GM12878 (cell line): ENCODE data around the gene WWOX. TPM values are rescaled to one million over a fixed set of nuclear protein-coding genes. Genes with fewer than 3 reads are reported as not detected.

Experiments
- ATAC-seq: fragments of 200-7000 bp; cut with Tn5 transposase; 3 replicates; pipeline ENCODE4 v1.9.1; 2020; ENCODE audit warnings: mild to moderate bottlenecking, moderate library complexity
- BruUV-seq: library from RNA; stranded (reverse); fragments of 400-500 nt; replicated peaks from 2 replicates; lab custom pipeline; 2021; lab: Mats Ljungman, UMichigan
- CTCF ChIA-PET: fragments of 300-600 bp; sonication (Branson Sonifier 250); formaldehyde crosslinking; extraction: SDS; loops from one replicate; lab custom pipeline; 2021; ENCODE audit warnings: inconsistent platforms; lab: Yijun Ruan, JAX
- POLR2A ChIA-PET: fragments of 350-600 bp; formaldehyde crosslinking; extraction: SDS; loops from one replicate; lab custom pipeline; 2021; ENCODE audit warnings: inconsistent platforms; lab: Charles Lee
- RAD21 ChIA-PET: fragments of 300-600 bp; sonication (Branson Sonifier 250); formaldehyde crosslinking; loops from one replicate; lab custom pipeline; 2023; ENCODE audit warnings: antibody characterized with exemption; ENCODE audit not compliant: unreplicated experiment; lab: Charles Lee
- SMC1A ChIA-PET: fragments of 300-600 bp; sonication (Branson Sonifier 250); formaldehyde crosslinking; loops from one replicate; lab custom pipeline; 2023; ENCODE audit not compliant: unreplicated experiment, uncharacterized antibody; lab: Charles Lee
- DNase-seq: peaks from one replicate; pipeline ENCODE4 v3.0.0-alpha.2; 2011; ENCODE audit warnings: low read depth, low spot score
- FAIRE-seq: peaks from 3 replicates; lab custom pipeline; 2011; peaks lifted over from hg19 to GRCh38; lab: Jason Lieb, UNC
- H2AFZ ChIP-seq: 2 replicates; pipeline ENCODE4 v1.6.0; 2011; ENCODE audit warnings: low read depth, low read length, control low read depth; ENCODE audit not compliant: control insufficient read depth
- H3K27ac ChIP-seq: 2 replicates; pipeline ENCODE4 v1.5.1; 2011; ENCODE audit warnings: control low read depth; ENCODE audit not compliant: control insufficient read depth, insufficient read depth
- H3K27me3 ChIP-seq, 2 experiments: replicated peaks in 1 of 2; 2 replicates each; pipeline versions ENCODE4 v1.6.0 to v1.6.1; 2011; ENCODE audit warnings: low read length in 1 of 2; ENCODE audit not compliant: control insufficient read depth in 2 of 2, insufficient read depth in 2 of 2
- H3K36me3 ChIP-seq, 2 experiments: 2 replicates each; pipeline ENCODE4 v1.5.1; 2011; ENCODE audit warnings: low read length in 1 of 2; ENCODE audit not compliant: control insufficient read depth in 2 of 2, insufficient read depth in 2 of 2
- H3K4me1 ChIP-seq: 2 replicates; pipeline ENCODE4 v1.6.1; 2011; ENCODE audit warnings: mild to moderate bottlenecking, low read length, moderate library complexity, mixed read lengths; ENCODE audit not compliant: control insufficient read depth, insufficient read depth
- H3K4me2 ChIP-seq: 2 replicates; pipeline ENCODE4 v1.6.0; 2011; ENCODE audit warnings: control low read depth; ENCODE audit not compliant: control insufficient read depth, insufficient read depth
- H3K4me3 ChIP-seq: fragments of 200-600 bp; sonication (generic); 2 replicates; pipeline ENCODE4 v1.5.1; 2016
- H3K79me2 ChIP-seq: 2 replicates; pipeline ENCODE4 v1.6.0; 2011; ENCODE audit warnings: low read length; ENCODE audit not compliant: control insufficient read depth, insufficient read depth
- H3K9ac ChIP-seq: 2 replicates; pipeline ENCODE4 v1.8.0; 2011; ENCODE audit warnings: low read length, control low read depth, mixed read lengths; ENCODE audit not compliant: control insufficient read depth, insufficient read depth
- H3K9me3 ChIP-seq: replicated peaks from 3 replicates; pipeline ENCODE4 v1.5.1; 2011; ENCODE audit warnings: mild to moderate bottlenecking, low read length; ENCODE audit not compliant: control insufficient read depth, insufficient read depth
- H4K20me1 ChIP-seq: 2 replicates; pipeline ENCODE4 v1.6.0; 2011; ENCODE audit not compliant: control insufficient read depth, insufficient read depth
- ASH2L ChIP-seq: fragments of 300-600, 200-600 bp; sonication (generic); IDR thresholded peaks from 2 replicates; pipeline ENCODE4 v1.6.1; 2017; ENCODE audit warnings: low read depth, mild to moderate bottlenecking, borderline replicate concordance
- BHLHE40 ChIP-seq, 2 experiments: fragments of 450-650 bp in 1 of 2; IDR thresholded peaks; 2 replicates each; pipeline ENCODE4 v1.6.1; 2011 to 2017; ENCODE audit warnings: low read depth in 2 of 2, borderline replicate concordance in 1 of 2, improper control_type of control experiment in 1 of 2, low read length in 1 of 2, mild to moderate bottlenecking in 1 of 2
- CBX3 ChIP-seq: fragments of 200-600 bp; sonication (generic); IDR thresholded peaks from 2 replicates; pipeline ENCODE4 v1.6.1; 2016; ENCODE audit warnings: low read depth, borderline replicate concordance
- CBX5 ChIP-seq: sonication (generic); IDR thresholded peaks from 2 replicates; pipeline ENCODE4 v1.6.1; 2016; ENCODE audit warnings: low read depth, moderate library complexity, mild to moderate bottlenecking, inconsistent platforms
- CREB1 ChIP-seq: IDR thresholded peaks from 2 replicates; pipeline ENCODE4 v1.6.1; 2012; ENCODE audit warnings: low read depth, mild to moderate bottlenecking, inconsistent platforms
- ESRRA ChIP-seq: IDR thresholded peaks from 2 replicates; pipeline ENCODE4 v1.6.1; 2012; ENCODE audit warnings: mild to moderate bottlenecking, low read length, improper control_type of control experiment
- IKZF2 ChIP-seq, 2 experiments: fragments of 450-650 bp; IDR thresholded peaks; 2 replicates each; pipeline ENCODE4 v1.6.1; 2017; ENCODE audit warnings: mild to moderate bottlenecking in 2 of 2, moderate library complexity in 2 of 2
- PKNOX1 ChIP-seq: fragments of 450-650 bp; IDR thresholded peaks from 2 replicates; pipeline ENCODE4 v1.6.1; 2016; ENCODE audit warnings: mild to moderate bottlenecking
- SMC3 ChIP-seq: IDR thresholded peaks from 2 replicates; pipeline ENCODE4 v1.6.1; 2011; ENCODE audit warnings: low read length, improper control_type of control experiment, borderline replicate concordance
- SPI1 ChIP-seq: IDR thresholded peaks from 2 replicates; pipeline ENCODE4 v1.6.1; 2011; ENCODE audit warnings: low read depth, mild to moderate bottlenecking, low read length, moderate library complexity, borderline replicate concordance; ENCODE audit not compliant: insufficient read depth
- WRNIP1 ChIP-seq: IDR thresholded peaks from 2 replicates; pipeline ENCODE4 v1.6.1; 2011; ENCODE audit warnings: low read depth, low read length, improper control_type of control experiment, borderline replicate concordance
- ZNF592 ChIP-seq: fragments of 450-650 bp; IDR thresholded peaks from 2 replicates; pipeline ENCODE4 v1.6.1; 2017; ENCODE audit warnings: mild to moderate bottlenecking, moderate library complexity
- WGBS: methylation state at CpG from one replicate; pipeline ENCODE4 v1.1.6; 2016; ENCODE audit warnings: low lambda C conversion rate; ENCODE audit not compliant: insufficient replicate concordance, insufficient coverage; ENCODE audit errors: missing lambda C conversion rate; 5-methylcytosine and 5-hydroxymethylcytosine counted together
- in situ Hi-C: fragments of 300-500 bp; cut with MboI; formaldehyde crosslinking; loops from 9 replicates; pipeline ENCODE4 v1.14.3; 2018; ENCODE audit warnings: mixed read lengths
- intact Hi-C: fragments of 100-400 bp; cut with micrococcal nuclease; formaldehyde crosslinking; loops from one replicate; pipeline ENCODE4 v1.14.2; 2022; ENCODE audit not compliant: unreplicated experiment
- polyA plus RNA-seq, 11 experiments: library from polyadenylated mRNA; depleted of rRNA in 4 of 11; unstranded in 6 of 11; stranded (reverse) in 5 of 11; fragments of >200 nt; fragmentation: Nextera tagmentation in 4 of 11; fragmentation: Illumina TruSeq in 1 of 11; extraction: Ambion mirVana in 4 of 11; extraction: Trizol in 1 of 11; gene quantifications; 1 replicate in 1 of 11; 2 replicates in 10 of 11; pipeline versions ENCODE4 v1.2.1 to v1.2.3, GENCODE V29; 2011 to 2016; ENCODE audit warnings: inconsistent platforms in 2 of 11, missing spikeins in 2 of 11, low read depth in 1 of 11
- total RNA-seq, 4 experiments: library from RNA; depleted of rRNA in 3 of 4; stranded (reverse); fragments of >200 nt in 3 of 4; fragmentation: Illumina TruSeq in 1 of 4; extraction: Trizol in 1 of 4; gene quantifications; 2 replicates each; pipeline versions ENCODE4 v1.2.1 to v1.2.3, GENCODE V29; 2013 to 2021
- TF ChIP-seq, protein P1 (sequence below): IDR thresholded peaks from 2 replicates; pipeline ENCODE4 v1.6.1; 2011; ENCODE audit warnings: mild to moderate bottlenecking, low read depth, low read length, moderate library complexity; ENCODE audit not compliant: insufficient replicate concordance
- TF ChIP-seq, protein P2 (sequence below): IDR thresholded peaks from 2 replicates; pipeline ENCODE4 v1.6.1; 2011; ENCODE audit warnings: borderline replicate concordance, low read depth, mild to moderate bottlenecking, moderate library complexity, low read length; ENCODE audit not compliant: insufficient read depth, poor library complexity, severe bottlenecking

The WWOX gene
- total and polyA plus RNA-seq, 10 of the 15 experiments (the other 5 are each of a cell fraction or from before 2014, with no cell fraction given): 2.8 to 24.4 (median 17.8) TPM

DNA sequence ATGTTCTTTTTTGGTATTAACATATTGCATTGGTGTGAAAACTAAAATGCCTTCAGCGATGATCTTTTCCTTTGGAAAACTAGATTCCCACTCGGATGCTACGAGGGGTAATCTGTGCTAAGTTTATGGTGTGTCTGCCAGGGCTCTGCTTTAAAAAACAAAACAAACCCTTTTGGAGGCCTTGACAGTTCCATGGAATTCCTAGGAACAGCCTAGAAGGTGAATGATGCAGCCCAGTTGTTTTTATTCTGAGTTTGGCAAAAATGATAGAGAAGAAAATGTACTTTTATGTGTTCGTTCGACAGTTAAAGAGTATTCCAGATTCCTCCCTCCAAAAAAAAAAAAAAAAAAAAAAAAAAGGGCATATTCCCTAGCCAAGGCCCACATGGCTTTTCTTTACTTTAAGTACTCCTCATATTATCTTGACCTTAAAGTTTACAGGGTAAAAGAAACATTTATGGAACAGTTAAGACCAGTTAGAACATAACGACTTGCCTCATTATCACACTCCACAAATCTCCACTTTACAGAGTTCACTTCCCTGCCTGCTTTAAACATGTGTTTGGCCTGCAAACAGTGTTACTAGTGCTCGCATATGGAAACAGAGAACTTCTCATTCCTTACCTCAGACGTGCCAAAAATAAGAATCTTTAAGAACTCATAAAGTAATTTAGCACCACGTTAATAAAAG lies 159.1 kb downstream of the WWOX start:
- Histone ChIP-seq H3K27me3 (no peaks in the 10 kb centered on the region), H3K79me2 (no peaks in the 10 kb centered on the region), H3K9ac (no peak overlapping the region), H3K4me3 (no peak overlapping the region), H4K20me1 (no peaks in the 10 kb centered on the region), H3K27ac (no peak overlapping the region), H3K36me3 (no peaks in the 10 kb centered on the region), H3K4me2 (no peak overlapping the region), H3K9me3 (no peaks in the 10 kb centered on the region), H2AFZ (no peak overlapping the region), H3K4me1 (no peaks in the 10 kb centered on the region)
- ATAC-seq (no peak), FAIRE-seq (no peak), DNase-seq (no peak)
- RAD21 ChIA-PET: no interaction called here
- CTCF ChIA-PET: interaction anchor here (1.1 kb wide), 1 partner anchor 11 kb away, joined by 3 read pairs; no protein-coding TSS in a partner anchor
- intact Hi-C loops: no loop called here
- BruUV-seq: no TSS peak
- WGBS: 58% methylated on average over 9 of the region's 9 CpGs
- in situ Hi-C loops: no loop called here
- POLR2A ChIA-PET: no interaction called here
- SMC1A ChIA-PET: no interaction called here
- TF ChIP-seq SPI1 (no peak), PKNOX1 (no peak), CBX3 (no peak), SMC3 (no peak), WRNIP1 (no peak), CREB1 (no peak), ZNF592 (no peak), BHLHE40 (IDR thresholded peaks at IDR 0.05; ENCODE audit: borderline replicate concordance in 1 of 2, low read depth in 2 of 2, low read length in 1 of 2) (no peak), CBX5 (no peak), ESRRA (no peak), IKZF2 (IDR thresholded peaks at IDR 0.05) (no peak), ASH2L (no peak)
- TF ChIP-seq, protein P1, sequence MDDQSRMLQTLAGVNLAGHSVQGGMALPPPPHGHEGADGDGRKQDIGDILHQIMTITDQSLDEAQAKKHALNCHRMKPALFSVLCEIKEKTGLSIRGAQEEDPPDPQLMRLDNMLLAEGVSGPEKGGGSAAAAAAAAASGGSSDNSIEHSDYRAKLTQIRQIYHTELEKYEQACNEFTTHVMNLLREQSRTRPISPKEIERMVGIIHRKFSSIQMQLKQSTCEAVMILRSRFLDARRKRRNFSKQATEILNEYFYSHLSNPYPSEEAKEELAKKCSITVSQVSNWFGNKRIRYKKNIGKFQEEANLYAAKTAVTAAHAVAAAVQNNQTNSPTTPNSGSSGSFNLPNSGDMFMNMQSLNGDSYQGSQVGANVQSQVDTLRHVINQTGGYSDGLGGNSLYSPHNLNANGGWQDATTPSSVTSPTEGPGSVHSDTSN: no peak
- TF ChIP-seq, protein P2, sequence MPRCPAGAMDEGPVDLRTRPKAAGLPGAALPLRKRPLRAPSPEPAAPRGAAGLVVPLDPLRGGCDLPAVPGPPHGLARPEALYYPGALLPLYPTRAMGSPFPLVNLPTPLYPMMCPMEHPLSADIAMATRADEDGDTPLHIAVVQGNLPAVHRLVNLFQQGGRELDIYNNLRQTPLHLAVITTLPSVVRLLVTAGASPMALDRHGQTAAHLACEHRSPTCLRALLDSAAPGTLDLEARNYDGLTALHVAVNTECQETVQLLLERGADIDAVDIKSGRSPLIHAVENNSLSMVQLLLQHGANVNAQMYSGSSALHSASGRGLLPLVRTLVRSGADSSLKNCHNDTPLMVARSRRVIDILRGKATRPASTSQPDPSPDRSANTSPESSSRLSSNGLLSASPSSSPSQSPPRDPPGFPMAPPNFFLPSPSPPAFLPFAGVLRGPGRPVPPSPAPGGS: no peak
